GM10248 (cell line): ENCODE measurements around the gene RGS6.

Experiments
- CTCF ChIA-PET: fragments of 300-600 bp; sonication (Branson Sonifier 250); formaldehyde crosslinking; extraction: SDS; loops from one replicate; lab custom pipeline; 2021; ENCODE audit warnings: antibody characterized with exemption; lab: Yijun Ruan, JAX
- POLR2A ChIA-PET: fragments of 350-650 bp; sonication (Branson Sonifier 250); formaldehyde crosslinking; extraction: SDS; loops from one replicate; lab custom pipeline; 2020; ENCODE audit warnings: antibody characterized with exemption; lab: Yijun Ruan, JAX
- DNase-seq: peaks from one replicate; pipeline ENCODE4 v3.0.0; 2012; ENCODE audit errors: extremely low spot score
- CTCF ChIP-seq: IDR thresholded peaks from 2 replicates; pipeline ENCODE4 v1.5.1; 2012; ENCODE audit warnings: mild to moderate bottlenecking, low read depth; ENCODE audit errors: extremely low read depth, missing control alignments, control extremely low read depth

RGS6 gene

GRCh38 chr14:71943695-71944018 is 11.4 kb downstream of the RGS6 start:
- TF ChIP-seq CTCF = no peak
- CTCF ChIA-PET = no interaction called here
- POLR2A ChIA-PET = no interaction called here
- no peak for DNase-seq

DNA sequence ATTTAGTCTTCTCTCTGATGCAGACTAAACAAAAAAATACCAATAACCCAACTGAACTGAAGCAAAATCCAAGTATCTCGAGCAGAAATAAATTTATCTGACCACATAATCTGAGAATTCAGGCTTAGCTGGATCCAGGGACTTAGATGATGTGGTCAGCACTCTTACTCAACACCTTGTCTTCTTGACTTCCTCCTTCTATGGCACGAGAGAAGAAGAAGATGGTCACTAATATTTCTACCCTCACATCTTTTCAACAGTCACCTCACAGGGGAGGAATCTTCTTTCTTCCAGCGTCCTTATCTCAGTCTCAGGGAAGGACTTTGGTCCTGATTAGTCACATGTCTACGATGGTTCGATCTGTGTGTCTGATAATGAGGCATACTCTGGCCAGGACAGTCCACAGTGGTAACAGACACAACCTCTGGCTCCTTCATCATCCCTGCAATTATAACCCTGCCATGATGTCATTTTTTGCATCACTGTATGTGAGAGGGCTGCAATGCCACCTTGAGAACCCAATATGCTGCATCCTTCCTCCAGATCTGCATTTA is 15.8 kb downstream of the RGS6 start:
- CTCF ChIA-PET = no interaction called here
- DNase-seq = no peak
- POLR2A ChIA-PET = no interaction called here
- no peak for TF ChIP-seq CTCF

DNA sequence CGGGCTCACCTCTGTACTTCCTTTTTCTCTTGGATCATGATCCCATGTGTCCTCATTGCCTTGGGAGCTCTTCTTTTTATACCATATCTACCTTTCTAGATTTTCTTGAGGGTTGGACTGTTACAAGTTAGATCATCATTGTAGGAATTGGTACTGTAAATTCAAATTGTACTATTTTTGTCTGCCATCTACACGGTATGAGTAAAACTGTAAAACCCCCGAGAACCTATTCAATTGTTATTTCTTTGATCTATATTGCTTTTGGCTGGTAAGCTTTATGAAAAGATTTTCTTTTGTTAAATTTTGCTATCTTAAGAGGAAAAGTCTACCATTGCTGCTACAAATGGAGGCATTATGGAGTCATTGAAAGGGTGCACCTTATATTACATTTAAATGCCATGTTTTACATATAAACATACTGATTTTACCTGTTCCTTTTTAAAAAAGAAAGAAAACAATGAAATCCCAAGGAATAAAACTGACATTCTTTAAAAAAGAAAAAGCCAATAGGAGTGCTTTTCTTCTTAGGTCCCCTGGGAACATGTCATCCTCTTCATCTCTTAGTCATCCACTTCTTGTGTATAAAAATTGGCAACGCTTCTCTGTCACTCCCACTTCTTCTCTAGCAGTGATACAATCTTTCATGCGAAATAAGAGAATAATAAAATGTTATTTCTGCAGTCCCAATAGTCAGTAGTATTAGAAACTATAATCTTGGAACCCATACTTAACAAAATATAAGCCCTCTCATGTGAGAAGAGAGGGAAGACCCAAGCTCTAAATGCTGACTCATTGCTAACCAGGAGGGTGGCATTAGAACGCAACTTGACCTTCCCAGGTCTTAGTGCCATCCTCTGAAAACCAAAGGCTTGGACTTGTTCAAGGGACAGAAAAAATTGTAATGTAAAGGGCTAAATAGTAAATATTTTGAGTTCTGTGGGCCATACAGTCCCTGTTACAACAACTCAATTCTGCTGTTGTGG is 20.4 kb downstream of the RGS6 start:
- POLR2A ChIA-PET = no interaction called here
- DNase-seq = no peak
- CTCF ChIA-PET = no interaction called here
- TF ChIP-seq CTCF = no peak

GRCh38 chr14:71956920-71957563 is 24.8 kb downstream of the RGS6 start:
- no peak for TF ChIP-seq CTCF
- CTCF ChIA-PET = interaction anchor here (0.7 to 0.9 kb wide), 2 partner anchors 67 to 102 kb away, joined by 4 read pairs; no protein-coding TSS in a partner anchor
- POLR2A ChIA-PET = no interaction called here
- peak; percentile 18 for DNase-seq

DNA sequence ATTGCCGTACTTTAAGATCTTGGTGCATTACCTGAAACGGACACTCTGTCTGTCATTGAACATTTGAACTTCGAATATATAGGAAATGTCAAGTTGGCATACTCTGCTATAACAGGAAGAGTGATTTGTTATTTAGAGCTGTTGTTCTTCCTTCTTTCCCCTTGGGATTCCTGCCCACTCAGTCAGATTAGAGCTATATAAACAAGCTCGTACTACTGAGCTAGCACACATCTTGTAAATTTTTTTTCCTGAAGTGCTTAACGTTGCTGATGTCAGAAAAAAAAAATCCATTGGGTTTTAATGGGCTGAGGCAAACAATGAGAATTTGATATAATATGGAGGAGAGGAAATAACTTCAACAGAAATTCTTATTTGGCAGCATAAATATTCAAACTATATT is 26.8 kb downstream of the RGS6 start:
- TF ChIP-seq CTCF = no peak
- ChIA-PET CTCF (no interaction called here), POLR2A (no interaction called here)

DNA sequence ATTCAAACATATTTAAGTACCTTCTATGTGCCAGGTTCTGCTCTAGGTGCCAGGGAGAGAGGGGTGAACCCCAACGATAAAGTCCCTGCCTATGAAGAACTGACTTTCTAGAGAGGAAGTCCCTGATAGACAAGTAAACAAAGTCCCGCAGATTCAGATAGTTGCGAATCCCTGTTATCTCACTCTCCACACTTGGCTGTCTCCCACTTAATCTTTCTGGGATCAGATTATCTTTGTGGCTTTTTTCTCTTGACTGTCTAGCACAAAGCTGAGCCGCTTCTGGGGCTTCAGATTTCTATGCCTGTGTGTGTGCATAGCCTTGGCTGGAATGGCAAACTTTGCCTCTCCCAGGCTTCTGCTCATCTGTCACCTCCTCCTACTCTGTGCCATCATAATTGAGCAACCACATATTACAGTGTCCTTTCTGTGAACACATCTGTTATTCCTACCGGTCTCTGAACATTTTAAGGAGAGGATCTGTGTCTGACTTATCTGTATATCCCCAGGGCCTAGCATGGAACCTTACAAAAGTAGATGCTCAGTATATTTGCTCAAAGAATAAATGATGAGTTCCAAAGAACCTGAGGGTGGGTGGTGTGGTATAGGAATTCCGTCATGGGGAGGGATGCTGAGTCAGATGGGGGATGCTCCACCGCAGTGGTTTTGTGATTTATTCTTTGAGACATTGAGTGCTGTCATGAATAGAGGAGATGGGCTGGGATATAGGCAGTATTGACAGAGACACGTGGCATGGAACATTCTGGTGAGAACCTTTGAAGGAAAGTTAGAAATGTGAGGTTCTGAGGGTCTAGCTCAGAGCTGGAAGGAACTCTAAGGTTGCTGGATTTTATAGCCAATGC is 28.5 kb downstream of the RGS6 start:
- POLR2A ChIA-PET = interaction anchor here (0.6 kb wide), 1 partner anchor 517 kb away, joined by 9 read pairs; no protein-coding TSS in a partner anchor
- TF ChIP-seq CTCF = no peak
- CTCF ChIA-PET = no interaction called here
- no peak for DNase-seq

More for the DNA sequence above, 26.8 kb downstream of the RGS6 start:
- DNase-seq = no peak
